ENCODE results near the gene FGR.
"Not testable (repeated sequence)": the region's sequence is repeated elsewhere in the genome, so short reads cannot be mapped to it uniquely, and the experiment has no call there.

FGR gene

DNA sequence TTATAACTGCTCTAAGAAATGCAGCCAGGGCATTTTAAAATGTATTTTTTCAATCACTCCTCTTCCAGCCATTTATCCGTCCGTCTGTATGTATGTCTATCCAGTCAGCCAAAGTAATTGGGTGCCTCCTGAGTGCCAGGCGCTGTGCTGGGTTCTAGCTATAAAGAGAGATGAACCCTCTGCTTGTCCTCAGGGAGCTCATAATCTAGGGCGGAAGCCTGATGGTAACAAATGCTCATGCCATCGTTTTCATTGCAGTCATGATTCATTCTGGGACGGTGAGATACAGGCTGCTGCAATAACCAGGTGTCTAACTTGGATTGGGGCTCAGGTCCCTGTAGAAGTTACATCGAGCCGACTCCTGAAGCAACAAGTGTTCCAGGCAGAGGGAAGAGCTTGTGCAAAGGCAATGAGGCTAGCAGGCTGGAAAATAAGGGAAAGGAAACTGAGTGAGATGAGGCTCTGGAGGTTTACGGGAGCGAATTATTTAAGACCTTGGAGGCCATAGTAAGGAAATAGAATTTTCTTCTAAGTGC lies 25.4 kb upstream of the FGR start:
- no peak for DNase-seq (ENCODE audit: low read depth in 2 of 2)

DNA sequence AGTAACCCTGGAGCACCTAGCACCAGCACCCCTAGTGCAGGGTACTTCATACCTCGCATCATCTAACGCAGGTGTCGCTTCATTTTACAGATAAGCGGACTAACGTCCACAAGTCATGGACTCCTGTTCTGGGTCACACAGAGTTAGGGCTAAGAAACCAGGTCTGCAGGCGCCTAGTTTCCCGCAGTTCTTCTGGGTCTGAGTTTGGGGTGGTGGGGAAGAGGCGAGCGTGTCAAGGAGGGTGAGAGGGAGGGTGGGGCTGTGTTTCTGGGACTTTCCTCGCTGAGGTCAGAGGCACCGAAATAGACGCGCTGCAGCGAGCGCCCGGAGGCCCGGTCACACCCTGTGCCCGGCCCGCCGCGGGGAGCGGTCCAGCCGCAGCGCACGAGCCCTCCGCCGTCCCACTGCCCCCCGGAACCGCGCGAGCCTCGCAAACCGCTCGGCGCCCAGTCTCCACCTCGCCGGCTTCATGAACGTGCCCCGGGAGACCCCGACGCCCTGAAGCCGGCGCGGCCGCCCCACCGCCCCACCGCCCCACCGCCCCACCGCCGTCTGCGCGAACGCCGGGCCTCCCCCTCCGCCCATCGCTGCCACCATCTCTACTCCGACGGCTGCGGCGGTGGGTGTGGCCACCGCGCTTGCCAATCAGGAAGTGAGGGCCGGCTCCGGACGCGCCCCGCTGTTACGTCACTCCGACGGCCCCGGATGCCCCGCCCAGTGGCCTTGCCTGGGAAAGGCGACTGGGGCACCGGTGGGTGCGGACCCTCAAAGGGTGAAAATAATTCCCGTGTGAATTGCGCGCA lies 24.7 kb upstream of the FGR start:
- peak; percentile 79 to 82 for DNase-seq (ENCODE audit: low read depth in 2 of 2)

DNA sequence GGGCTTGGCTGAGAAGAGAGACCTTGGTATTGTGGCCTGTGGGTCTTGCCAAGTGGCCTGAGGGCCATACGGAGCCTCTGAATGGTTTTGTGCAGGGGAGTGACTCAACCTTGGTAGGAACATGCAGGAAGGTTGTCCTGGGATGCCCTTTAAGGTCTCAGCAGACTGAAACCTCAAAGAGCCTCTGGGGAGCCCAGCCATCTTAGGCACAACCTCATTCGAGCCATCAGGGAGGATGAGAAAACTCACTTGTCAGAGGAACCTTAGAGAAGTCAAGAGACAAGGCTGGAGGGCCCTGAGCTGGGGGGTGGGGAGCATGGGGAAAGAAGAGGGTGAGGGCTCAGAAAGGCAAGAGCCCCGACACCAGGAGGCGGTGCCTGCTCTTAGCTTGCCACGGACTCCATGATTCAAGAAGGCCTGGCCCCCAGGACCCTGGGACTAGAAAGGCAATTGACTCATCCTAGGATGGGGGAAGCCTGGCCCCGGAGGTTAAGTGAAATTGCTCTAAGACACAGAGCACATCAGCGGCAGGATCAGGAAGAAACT lies 24.0 kb upstream of the FGR start:
- DNase-seq (ENCODE audit: low read depth in 2 of 2) = peak in 1 of 2 donors; percentile 30

DNA sequence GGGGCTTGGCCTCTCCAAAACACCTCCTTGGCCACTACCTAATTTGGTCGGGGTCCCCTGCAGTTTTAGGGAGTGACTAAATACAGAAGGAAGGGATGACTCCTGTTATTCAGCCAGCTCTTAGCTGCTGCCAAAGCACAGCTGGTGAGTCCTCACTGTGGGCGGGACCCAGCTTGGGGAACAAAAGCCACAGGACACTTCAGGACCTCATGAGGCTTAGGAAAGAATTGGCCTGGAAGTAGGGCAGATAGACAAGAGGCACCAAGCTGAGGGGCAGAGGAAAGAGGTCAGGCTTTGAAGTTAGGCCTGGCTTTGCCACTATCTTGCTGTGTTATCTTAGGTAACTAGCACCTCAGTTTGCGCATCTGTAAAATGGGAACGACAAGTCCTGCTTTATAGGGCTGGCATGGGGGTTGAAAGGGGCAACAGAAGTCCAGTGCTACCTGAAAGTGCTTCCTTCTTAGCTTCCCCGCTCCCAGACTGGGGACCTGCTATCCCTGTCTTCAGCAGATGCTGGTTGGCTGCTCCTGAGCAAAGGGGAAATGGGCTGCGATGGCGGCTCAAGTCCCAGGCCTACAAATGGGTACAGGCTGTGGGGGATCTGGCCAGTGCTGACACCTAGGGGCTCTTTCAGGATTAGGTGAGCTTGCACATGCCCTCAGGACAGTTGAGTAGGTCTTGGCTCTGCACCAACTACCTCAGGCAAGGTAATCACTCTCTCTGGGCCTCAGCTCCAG lies 21.3 kb upstream of the FGR start:
- DNase-seq (ENCODE audit: low read depth in 2 of 2) = no peak

DNA sequence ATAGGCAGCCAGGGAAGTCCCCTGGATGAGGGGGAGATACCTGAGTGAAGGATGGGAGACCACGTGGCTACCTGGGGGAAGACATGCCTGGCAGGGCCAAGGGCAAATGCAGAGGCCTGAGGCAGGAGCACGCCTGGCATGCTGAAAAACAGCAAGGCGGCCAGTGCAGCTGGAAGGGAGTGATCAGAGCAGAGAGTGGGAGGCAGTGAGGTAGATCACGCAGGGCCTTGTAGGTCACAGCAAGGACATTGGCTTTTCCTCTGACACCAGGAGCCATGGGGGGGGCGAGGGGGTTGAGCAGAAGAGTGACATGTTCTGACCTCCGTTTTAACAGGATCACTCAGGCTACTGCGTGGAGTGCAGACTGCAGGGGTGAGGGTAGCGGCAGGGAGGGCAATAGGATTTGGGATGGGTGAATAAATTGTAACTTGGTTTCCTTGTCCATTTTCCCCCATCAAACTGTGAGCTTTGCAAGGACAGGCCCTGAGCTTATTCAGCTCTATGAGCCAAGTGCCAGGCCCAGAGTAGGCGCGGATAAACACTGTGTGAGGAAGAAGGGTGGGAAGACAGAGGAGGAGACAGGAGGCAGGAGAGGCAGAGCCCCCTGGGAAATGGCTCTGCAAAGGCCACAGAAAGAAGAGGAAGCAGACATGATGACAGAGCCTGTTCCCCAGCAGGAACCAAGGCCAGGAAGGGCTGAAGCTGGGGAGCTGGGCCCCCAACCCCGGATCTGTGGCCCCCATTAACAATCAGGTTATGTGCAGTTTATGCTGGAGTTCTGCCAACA lies 20.4 kb upstream of the FGR start:
- no peak for DNase-seq (ENCODE audit: low read depth in 2 of 2)

DNA sequence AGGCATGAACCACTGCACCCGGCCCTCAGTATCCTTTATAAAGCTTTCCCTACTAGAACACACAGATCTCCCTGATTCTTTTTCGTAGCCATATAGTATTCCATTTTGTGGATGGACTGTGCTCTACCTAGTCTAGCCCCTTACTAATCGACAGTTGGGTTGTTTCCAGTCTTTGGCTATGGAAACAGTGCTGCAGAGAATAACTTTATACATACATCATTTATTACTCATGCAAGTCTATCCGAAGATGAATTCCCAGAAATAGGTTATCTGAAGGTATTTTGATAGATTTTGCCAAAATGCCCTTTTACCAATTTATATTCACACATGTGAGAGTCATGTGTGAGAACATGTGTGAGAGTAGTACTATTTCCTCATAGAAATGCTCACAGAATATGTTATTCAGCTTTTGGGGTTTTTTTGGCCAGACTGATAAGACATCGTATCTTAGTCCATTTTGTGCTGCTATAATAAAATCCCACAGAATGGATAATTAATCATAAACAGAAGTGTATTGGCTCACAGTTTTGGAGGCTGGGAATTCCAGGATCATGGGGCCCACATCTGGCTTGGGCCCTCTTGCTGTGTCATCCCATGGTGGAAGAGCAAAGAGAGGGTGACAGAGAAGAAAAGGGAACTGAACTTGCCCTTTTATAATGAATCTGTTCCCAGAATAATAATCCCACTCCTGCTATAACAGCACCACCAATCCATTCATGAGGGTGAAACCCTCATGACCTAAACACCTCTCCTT lies 17.3 kb upstream of the FGR start:
- DNase-seq (ENCODE audit: low read depth in 2 of 2) = no peak

DNA sequence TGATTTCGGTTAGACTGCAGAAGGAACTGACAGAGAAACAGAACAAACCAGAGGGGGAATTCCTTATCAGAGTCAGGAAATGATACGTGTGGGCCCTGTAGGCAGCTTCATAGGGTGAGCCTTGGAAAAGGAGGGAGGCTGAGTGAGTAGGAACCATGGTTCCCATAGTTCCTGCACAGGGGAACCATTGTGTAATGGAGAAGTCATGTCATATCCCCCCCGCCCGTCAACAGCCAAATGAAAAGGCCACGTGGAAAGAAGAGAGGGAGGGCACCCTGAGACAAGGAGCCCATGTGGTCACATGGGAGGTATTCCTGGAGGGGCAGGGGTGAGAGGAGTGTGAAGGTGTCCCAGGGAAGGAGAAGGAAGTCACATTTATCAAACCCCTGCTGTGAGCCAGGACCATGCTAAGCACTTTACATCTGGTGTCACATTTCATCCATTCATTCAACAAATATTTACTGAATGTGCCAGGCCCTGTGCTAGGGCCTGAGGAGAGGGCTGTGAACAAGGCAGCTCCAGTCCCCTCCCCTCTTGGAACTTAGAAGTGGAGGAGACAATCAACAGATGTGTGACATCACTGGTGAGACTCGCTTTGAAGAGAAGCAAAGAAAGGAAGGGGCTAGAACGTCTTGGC lies 15.7 kb upstream of the FGR start:
- DNase-seq (ENCODE audit: low read depth in 2 of 2) = no peak

DNA sequence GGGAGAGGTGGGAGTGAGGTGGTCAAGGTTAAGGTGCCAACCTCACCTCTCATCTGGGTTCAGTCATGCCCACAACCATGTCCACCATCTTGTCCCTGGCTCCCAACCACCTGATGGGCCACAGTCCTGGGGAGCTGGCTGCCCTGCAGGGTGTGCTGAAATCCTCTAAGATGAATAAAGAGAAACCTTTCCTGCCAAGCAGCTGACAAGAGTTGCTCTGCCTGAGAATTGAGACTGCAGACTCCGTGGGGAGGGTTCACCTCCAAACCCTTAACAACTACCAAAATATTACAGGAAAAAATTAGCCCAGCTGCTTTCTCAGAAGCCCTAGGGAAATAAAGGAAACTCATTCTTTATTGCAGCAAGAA lies 15.2 kb upstream of the FGR start:
- DNase-seq (ENCODE audit: low read depth in 2 of 2) = no peak

DNA sequence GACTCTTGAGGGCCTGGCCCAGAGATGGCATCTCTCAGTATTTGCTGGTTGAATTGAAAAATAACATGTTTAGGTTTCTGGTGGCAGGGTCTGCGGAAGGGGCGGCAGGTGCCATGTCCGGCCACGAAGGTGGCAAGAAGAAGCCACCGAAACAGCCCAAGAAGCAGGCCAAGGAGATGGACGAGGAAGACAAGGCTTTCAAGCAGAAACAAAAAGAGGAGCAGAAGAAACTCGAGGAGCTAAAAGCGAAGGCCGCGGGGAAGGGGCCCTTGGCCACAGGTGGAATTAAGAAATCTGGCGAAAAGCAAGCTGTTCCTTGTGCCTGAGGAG lies 14.3 kb upstream of the FGR start:
- DNase-seq (ENCODE audit: low read depth in 2 of 2) = no peak

DNA sequence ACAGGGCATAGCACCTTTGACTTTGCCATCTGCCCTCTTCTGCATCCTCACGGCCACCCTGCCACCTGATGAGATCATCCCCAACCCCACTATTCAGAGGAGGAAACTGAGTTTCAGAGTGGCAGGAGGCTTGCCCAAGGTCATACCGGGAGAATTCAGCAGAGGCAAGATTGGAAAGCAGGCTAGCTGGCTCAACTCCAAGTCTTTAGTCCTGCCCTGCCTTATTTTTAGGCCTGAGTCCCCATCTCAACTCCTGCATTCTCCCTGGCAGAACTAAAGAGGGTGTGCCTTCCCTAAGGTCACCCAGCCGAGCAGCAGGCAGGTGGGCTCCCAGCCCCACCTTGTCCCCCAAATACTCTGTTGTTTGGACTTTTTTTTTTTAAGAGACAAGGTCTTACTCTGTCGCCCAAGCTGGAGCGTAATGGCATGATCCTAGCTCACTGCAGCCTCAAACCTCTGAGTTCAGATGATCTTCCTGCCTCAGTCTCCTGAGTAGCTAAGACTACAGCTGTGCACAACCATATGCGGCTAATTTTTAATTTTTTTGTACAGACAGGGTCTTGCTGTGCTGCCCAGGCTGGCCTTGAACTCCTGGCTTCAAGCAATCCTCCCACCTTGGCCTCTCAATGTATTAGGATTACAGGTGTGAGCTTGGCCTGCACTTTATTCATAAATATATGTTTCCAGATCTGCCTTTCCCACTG lies 13.8 kb upstream of the FGR start:
- DNase-seq (ENCODE audit: low read depth in 2 of 2) = no peak

DNA sequence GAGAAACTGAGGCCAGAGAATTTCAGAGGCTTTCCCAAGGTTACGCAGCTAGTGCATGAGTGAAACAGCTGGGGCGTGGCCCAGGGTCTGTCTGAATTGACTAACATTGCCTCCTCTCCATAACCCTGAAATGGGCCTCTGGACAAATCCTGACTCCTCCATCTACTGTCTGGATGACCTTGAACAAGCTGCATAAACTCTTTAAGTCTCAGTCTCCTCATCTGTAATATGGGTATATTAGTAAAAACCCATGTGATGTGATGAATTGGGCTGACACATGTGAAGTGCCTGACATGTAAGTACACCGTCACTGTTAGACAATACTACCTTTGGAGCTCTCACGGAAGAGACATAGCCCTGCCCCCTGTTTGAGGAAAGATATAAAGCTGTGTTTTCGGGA lies 12.3 kb upstream of the FGR start:
- DNase-seq (ENCODE audit: low read depth in 2 of 2) = no peak

DNA sequence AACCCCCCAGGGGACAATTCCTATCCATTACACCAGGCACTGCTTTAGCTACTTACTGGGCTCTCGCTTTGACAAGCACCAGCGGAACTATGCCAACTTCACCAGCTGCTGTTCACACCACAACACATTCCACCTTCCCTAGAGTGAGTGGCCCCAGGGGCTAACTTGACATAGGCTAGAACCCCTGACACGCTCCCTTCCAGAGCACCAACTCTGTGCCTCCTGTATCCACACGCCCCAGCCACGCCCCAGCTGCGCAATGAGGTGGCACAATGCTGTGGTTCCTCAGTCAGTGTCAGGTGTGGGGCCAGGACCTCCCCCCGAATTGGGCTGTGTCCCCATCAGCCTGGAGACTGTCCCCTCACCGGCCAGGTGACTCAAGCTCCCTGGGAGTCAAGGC lies 11.7 kb upstream of the FGR start:
- no peak for DNase-seq (ENCODE audit: low read depth in 2 of 2)

DNA sequence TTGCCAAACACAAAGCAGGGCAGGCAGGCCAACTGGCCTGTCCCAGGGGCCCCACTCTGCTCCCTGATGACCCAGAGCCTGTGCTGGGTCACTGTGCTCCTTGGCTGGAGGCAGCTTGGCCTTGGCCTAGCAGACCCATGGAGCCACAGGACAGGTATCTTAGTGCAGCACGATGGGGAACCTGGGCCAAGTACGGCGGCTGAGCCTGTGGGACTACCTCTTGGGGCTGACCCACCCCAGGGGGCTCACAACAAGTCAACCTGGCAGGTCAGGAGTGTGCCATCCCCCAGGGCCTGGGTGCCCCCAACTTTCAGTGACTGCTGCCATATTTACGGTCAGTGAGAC lies 10.1 kb upstream of the FGR start:
- no peak for DNase-seq (ENCODE audit: low read depth in 2 of 2)

DNA sequence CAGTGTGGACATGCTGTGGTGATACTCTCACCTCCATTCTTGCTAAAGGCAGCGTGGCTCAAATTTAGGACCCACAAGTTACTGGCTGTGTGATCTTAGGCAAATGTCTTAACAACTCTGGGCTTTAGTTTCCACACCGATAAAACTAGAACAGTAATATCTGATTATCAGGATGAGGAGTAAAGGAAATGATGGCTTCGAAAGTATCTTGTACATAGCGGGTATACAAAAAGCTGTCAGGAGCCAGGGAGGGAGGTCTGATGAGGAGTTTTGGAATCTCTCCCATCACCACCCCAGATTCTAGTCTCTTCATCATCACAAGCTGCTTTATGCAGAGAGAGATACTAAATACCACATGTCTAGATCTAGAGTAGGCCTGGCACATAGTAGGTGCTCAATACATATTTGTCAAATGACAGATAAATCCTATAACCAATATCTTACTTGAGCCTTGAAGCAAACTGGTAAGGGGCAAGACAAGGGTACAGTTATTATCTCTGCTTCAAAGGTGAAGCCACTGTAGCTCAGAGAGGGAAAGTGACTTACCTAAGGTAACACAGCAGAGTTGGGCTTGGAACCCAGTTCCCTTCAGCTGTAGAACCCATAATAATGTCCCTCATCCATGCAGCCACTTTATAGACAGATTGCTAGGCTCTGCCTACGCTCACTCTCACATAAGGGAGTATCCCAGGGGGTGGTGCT lies 9.5 kb upstream of the FGR start:
- no peak for DNase-seq (ENCODE audit: low read depth in 2 of 2)

DNA sequence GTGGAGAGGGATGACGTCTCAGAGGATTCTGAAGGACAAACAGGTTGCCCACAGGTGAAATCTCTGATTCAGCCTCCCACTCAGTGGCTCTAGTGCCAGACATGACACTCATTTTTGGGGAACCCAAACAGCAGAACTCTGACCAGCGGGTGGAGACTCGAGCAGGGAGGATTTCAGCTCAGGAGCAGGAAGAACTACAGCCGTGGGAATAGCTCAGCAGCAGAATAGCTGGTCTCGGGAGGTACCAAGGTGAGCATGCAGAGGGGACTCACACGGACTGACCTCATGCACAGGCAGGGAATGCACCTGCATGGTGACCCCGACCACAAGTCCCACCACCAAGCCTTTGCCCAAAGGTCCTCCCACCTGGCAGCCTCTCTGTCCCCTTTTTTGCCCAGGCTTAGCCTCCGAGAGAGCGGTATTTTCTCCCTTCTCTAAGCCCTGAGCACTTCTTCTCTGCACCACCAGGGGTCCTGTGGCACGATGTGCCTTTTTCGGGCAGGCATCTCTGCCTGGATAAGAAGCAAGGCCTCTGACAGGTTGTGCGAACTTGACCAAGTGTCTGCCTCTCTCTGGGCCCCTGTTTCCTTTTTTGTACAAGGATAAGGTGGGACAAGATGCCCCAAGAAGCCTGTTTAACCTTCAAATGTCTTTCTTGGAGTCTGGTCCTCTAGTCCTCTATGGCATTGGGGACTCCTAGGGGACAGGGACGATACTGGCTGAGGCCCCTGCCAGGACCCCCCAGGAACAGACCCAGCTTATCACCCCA lies 8.8 kb upstream of the FGR start:
- DNase-seq (ENCODE audit: low read depth in 2 of 2) = peak; percentile 56 to 60

DNA sequence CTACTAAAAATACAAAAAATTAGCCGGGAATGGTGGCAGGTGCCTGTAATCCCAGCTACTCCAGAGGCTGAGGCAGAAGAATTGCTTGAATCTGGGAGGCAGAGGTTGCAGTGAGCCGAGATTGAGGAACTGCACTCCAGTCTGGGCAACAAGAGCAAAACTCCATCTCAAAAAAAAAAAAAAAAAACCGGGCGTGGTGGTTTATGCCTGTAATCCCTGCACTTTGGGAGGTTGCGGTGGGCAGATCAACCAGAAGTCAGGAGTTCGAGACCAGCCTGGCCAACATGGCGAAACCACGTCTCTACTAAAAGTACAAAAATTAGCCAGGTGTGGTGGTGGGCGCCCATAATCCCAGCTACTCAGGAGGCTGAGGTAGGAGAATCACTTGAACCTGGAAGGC lies 5.5 kb upstream of the FGR start:
- DNase-seq (ENCODE audit: low read depth in 2 of 2) = not testable (repeated sequence)

DNA sequence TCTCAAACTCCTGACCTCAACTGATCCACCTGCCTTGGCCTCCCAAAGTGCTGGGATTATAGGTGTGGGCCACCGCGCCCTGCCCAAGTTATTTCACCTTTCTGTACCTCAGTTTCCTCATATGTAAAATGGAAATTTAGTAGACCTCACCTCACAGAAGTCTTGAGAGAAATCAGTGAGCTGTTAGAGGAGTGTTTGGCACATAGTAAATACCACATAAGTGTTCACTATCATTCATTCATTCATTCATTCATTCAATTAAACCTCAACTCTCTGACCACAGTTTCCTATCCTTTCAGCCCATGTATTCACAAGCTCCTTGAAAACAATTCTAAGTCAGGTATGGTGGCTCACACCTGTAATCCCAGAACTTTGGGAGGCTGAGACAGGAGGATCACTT lies 3.8 kb upstream of the FGR start:
- no peak for DNase-seq (ENCODE audit: low read depth in 2 of 2)

DNA sequence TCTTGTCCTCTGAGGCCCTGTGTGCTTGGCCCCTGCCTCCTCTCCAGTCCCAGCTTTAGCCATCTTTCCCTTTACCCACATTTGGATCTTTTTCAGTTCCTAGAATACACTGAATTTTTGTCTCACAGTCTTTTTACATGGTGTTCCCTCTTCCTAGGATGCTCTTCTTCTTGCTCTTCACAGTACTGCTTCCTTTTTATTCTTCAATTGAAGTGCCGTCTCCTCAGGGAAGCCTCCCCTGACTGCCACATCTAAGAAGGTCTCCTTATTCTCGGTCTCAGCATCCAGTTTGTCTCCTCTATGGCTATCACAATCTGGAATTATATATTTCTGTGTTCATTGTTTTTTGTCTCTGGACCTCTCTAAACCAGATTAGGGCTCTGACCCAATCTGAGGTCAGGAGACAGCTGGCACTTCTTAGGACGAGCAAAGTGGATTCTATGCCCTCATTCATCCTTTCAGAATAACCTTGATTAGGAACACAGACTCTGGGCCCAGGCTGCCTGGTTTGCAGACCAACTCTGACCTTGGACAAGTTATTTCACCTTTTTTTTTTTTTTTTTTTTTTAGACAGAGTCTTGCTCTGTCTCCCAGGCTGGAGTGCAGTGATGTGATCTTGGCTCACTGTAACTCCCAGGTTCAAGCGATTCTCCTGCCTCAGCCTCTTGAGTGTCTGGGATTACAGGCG lies 3.2 kb upstream of the FGR start:
- no peak for DNase-seq (ENCODE audit: low read depth in 2 of 2)

All from stimulated activated CD4-positive, alpha-beta T cell treated with anti-CD3 and anti-CD28 coated beads, Interleukin-4, amount 100 ng/mL, for 48 hours (primary cell).